Neural crest cell (in vitro differentiated cells): Measurements from ENCODE around the gene ETNK1. TPM values are rescaled to one million over a fixed set of nuclear protein-coding genes. Genes with fewer than 3 reads are reported as not detected.

Experiments
- DNase-seq: peaks from one replicate; pipeline ENCODE4 v3.0.0; 2021; ENCODE audit warnings: low read depth, mixed read lengths, low spot score
- H3K27ac Mint-ChIP-seq: one replicate; pipeline ENCODE4 v1.8.0; 2021; ENCODE audit warnings: mild to moderate bottlenecking, mixed read lengths; ENCODE audit not compliant: unreplicated experiment
- H3K27me3 Mint-ChIP-seq: 2 replicates; pipeline ENCODE4 v1.8.0; 2021; ENCODE audit warnings: low read depth, mild to moderate bottlenecking, mixed read lengths
- H3K36me3 Mint-ChIP-seq: 2 replicates; pipeline ENCODE4 v1.8.0; 2021; ENCODE audit warnings: low read depth, mild to moderate bottlenecking, mixed read lengths
- H3K4me1 Mint-ChIP-seq: 2 replicates; pipeline ENCODE4 v1.8.0; 2021; ENCODE audit warnings: mixed read lengths
- H3K4me3 Mint-ChIP-seq: one replicate; pipeline ENCODE4 v1.8.0; 2021; ENCODE audit warnings: mild to moderate bottlenecking, mixed read lengths
- H3K9me3 Mint-ChIP-seq: 2 replicates; pipeline ENCODE4 v1.8.0; 2021; ENCODE audit warnings: mixed read lengths
- CTCF ChIP-seq: fragments of 200-600 bp; sonication (generic); conservative IDR thresholded peaks from 2 replicates; pipeline ENCODE4 v1.5.0; 2021; ENCODE audit warnings: antibody characterized with exemption, mild to moderate bottlenecking
- total RNA-seq: library from RNA; stranded (reverse); gene quantifications from 2 replicates; pipeline ENCODE4 v1.2.1, GENCODE V29; 2021

ETNK1 gene
- total RNA-seq, 1 donor from 2014 or later, result 105 TPM

- Mint-ChIP-seq H3K4me3 (no peak overlapping the region), H3K36me3 (peaks cover 9% of the 10 kb centered on the region), H3K27ac (no peak overlapping the region), H3K4me1 (peaks cover 4% of the 10 kb centered on the region), H3K9me3 (no peaks in the 10 kb centered on the region), H3K27me3 (no peaks in the 10 kb centered on the region)
- no peak for TF ChIP-seq CTCF
- no peak for DNase-seq
Observed at GRCh38 chr12:22662356-22662755, 37.4 kb downstream of the ETNK1 start.

- DNase-seq, result no peak
- H3K27me3 Mint-ChIP-seq, result no peaks in the 10 kb centered on the region
- peaks cover 5% of the 10 kb centered on the region for H3K4me1 Mint-ChIP-seq
- no peaks in the 10 kb centered on the region for H3K9me3 Mint-ChIP-seq
- H3K4me3 Mint-ChIP-seq, result no peak overlapping the region
- peaks cover 12% of the 10 kb centered on the region for H3K36me3 Mint-ChIP-seq
- no peak overlapping the region for H3K27ac Mint-ChIP-seq
- no peak for TF ChIP-seq CTCF
Observed at GRCh38 chr12:22665476-22665875, 40.5 kb downstream of the ETNK1 start.

- Mint-ChIP-seq H3K36me3 (peaks cover 8% of the 10 kb centered on the region), H3K9me3 (no peaks in the 10 kb centered on the region), H3K27ac (peak overlapping the region; percentile 5), H3K4me1 (peaks cover 5% of the 10 kb centered on the region), H3K27me3 (no peaks in the 10 kb centered on the region), H3K4me3 (no peak overlapping the region)
- no peak for TF ChIP-seq CTCF
- no peak for DNase-seq
Observed at GRCh38 chr12:22667122-22667521, 42.2 kb downstream of the ETNK1 start.

- Mint-ChIP-seq H3K27me3 (no peaks in the 10 kb centered on the region), H3K36me3 (peaks cover 11% of the 10 kb centered on the region), H3K9me3 (no peaks in the 10 kb centered on the region), H3K27ac (no peak overlapping the region), H3K4me3 (no peak overlapping the region), H3K4me1 (peaks cover 5% of the 10 kb centered on the region)
- DNase-seq, result no peak
- TF ChIP-seq CTCF, result no peak
Observed at GRCh38 chr12:22668441-22668840, 43.5 kb downstream of the ETNK1 start.

- Mint-ChIP-seq H3K4me3 (no peak overlapping the region), H3K4me1 (peaks cover 5% of the 10 kb centered on the region), H3K36me3 (peaks cover 22% of the 10 kb centered on the region), H3K27ac (no peak overlapping the region), H3K9me3 (no peaks in the 10 kb centered on the region), H3K27me3 (no peaks in the 10 kb centered on the region)
- peak; percentile 60 for TF ChIP-seq CTCF
- no peak for DNase-seq
Observed at GRCh38 chr12:22670762-22671161, 45.8 kb downstream of the ETNK1 start.

GRCh38 chr12:22672951-22673350 lies 48.0 kb downstream of the ETNK1 start:
- DNase-seq, result no peak
- no peak for TF ChIP-seq CTCF
- peaks cover 7% of the 10 kb centered on the region for H3K9me3 Mint-ChIP-seq
- H3K4me1 Mint-ChIP-seq, result no peaks in the 10 kb centered on the region
- H3K27ac Mint-ChIP-seq, result no peak overlapping the region
- peaks cover 38% of the 10 kb centered on the region for H3K36me3 Mint-ChIP-seq
- no peaks in the 10 kb centered on the region for H3K27me3 Mint-ChIP-seq
- H3K4me3 Mint-ChIP-seq, result no peak overlapping the region
